GM06990 (cell line): ENCODE results near the gene AUTS2.

ENCODE experiments used
- DNase-seq: peaks from one replicate; pipeline ENCODE4 v3.0.0-alpha.2; 2011; ENCODE audit not compliant: insufficient read length; ENCODE audit errors: extremely low read depth
- H3K27me3 ChIP-seq: replicated peaks from 2 replicates; pipeline ENCODE4 v1.6.0; 2011; ENCODE audit warnings: low read length; ENCODE audit not compliant: control insufficient read depth, insufficient read depth
- H3K36me3 ChIP-seq: 2 replicates; pipeline ENCODE4 v1.5.1; 2011; ENCODE audit warnings: low read length; ENCODE audit not compliant: control insufficient read depth, insufficient read depth
- H3K4me3 ChIP-seq: replicated peaks from 2 replicates; pipeline ENCODE4 v1.5.1; 2011; ENCODE audit warnings: low read depth, mild to moderate bottlenecking, control low read depth, low read length
- TF ChIP-seq, protein P1 (sequence below): IDR thresholded peaks from 2 replicates; pipeline ENCODE4 v1.5.1; 2011; ENCODE audit warnings: low read length, control low read depth, mild to moderate bottlenecking, inconsistent platforms; ENCODE audit not compliant: insufficient read depth, poor library complexity, severe bottlenecking

Gene AUTS2

DNA sequence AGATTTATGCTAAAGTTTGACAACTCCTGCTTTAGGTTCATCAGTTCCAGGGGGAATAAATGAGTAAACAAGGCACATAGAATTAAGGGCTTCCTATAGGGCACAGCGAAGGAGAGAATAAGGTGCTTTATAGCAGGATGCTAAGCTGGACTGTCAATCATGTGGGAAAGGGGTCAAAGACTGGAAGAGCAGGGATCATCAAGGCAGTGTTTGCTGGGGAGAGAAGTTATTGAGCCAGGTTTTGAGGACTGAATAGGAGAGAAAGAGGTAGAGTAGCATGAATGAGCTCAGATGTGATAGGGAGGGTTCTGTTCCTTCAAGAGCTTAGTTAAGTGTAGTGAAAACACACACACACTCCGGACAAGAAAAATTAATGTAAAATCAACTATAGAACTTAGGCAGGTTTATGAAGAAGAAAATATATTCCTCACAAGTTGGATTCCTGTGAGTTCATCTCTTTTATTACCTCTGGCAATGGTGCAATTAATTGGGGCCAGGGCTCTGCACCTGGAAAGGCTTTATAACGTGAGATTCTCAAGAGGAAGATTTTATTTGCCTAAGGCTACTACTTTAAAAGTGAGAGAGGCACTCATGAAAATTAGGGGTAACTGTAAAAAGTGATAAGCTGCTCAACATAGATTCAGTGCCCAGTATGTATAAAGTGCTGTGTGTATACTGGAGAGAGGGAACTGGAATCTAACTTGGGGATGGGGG is 222.4 kb downstream of the AUTS2 start:
- TF ChIP-seq, protein P1, sequence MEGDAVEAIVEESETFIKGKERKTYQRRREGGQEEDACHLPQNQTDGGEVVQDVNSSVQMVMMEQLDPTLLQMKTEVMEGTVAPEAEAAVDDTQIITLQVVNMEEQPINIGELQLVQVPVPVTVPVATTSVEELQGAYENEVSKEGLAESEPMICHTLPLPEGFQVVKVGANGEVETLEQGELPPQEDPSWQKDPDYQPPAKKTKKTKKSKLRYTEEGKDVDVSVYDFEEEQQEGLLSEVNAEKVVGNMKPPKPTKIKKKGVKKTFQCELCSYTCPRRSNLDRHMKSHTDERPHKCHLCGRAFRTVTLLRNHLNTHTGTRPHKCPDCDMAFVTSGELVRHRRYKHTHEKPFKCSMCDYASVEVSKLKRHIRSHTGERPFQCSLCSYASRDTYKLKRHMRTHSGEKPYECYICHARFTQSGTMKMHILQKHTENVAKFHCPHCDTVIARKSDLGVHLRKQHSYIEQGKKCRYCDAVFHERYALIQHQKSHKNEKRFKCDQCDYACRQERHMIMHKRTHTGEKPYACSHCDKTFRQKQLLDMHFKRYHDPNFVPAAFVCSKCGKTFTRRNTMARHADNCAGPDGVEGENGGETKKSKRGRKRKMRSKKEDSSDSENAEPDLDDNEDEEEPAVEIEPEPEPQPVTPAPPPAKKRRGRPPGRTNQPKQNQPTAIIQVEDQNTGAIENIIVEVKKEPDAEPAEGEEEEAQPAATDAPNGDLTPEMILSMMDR, result no peak
- H3K27me3 ChIP-seq, result no peaks in the 10 kb centered on the region
- DNase-seq, result no peak
- H3K4me3 ChIP-seq, result no peak overlapping the region
- H3K36me3 ChIP-seq, result no peaks in the 10 kb centered on the region

DNA sequence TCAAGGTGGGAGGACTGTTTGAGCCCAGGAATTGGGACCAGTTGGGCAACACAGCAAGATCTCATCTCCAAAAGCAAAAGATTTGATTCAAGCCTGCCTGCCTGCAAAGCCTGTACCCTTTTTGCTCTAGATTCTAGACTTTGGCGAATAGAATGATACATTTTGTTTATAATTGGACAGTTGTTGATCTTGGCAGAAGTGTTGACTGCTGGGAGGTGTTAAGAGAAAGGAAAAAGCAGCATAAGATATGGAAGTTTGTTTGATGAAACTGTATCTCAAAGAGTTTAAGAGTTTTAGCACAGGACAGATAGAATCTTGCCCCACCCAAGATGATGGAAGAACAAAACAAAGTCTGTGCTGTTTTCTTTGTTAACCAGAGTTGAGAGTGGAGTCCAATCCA is 224.1 kb downstream of the AUTS2 start:
- DNase-seq, result no peak
- Histone ChIP-seq H3K4me3 (no peak overlapping the region), H3K36me3 (no peaks in the 10 kb centered on the region), H3K27me3 (no peaks in the 10 kb centered on the region)
- TF ChIP-seq, protein P1, result no peak

DNA sequence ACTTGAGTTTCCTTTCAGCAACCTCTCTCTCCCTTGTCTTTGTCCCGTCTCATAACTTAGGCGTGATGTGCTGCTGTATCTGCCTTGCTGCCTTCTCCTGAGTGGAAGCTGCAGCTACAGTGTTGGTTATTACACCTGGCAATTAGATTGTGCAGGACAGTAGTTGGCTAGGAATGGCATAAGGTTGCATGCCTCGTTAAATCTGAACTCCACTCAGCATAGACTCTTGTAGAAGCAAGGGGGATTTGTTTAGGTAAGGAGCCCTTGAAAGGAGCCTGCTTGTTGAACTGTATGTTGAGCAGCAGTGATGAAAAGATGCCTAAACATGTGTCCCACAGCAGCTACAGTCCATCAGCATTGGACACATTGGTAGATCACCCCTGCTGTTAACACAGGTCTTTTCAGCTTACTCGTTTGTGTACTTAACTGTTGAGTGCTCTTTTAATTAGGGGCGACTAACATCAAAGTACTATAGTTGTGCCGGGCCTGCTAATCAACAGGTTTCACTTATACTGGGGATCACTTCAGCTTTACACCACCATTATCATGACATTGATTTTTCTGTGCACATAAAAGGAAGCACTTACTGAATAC is 225.0 kb downstream of the AUTS2 start:
- no peak for DNase-seq
- Histone ChIP-seq H3K36me3 (no peaks in the 10 kb centered on the region), H3K27me3 (no peaks in the 10 kb centered on the region), H3K4me3 (no peak overlapping the region)
- TF ChIP-seq, protein P1, result no peak

DNA sequence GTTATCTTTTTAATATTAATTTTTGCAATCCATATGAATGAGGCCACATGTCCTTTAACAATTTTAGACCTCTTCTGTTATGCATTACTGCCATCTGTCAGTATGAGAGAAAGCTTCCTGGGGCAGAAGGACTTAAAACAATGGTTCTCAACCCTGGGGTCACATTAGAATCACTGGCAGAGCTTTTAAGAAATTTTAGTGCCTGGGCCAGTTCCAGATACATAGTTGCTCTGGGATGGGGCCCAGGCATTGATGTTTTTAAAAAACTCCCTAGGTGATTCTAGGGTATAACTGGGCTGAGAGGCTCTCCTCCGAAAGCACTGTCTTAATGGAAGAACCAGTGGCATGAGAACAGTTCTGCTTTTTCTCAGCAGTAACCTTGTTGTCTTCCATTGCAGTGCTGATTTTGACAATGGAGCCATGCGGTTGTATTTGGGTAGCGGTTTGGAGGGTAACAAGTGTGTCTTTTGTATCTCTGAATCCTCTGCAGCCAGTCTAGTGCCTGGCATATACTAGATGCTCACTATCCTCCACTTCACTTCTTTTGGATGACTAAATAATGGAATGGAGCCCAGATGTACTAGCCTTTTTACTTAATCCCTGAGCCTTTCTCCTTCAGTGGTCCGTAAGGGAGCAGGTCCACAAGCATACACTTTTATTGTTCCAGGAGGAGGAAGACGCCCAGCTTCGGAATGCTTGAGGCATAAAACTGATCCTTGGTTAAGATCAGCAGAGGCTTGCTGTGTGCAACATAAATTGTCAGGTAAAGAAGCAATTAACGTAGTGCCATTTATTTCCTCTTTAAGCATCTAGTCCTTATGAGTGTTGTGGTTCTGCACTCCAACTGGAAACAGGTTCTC is 227.1 kb downstream of the AUTS2 start:
- no peak overlapping the region for H3K4me3 ChIP-seq
- TF ChIP-seq, protein P1, result no peak
- H3K36me3 ChIP-seq, result no peaks in the 10 kb centered on the region

DNA sequence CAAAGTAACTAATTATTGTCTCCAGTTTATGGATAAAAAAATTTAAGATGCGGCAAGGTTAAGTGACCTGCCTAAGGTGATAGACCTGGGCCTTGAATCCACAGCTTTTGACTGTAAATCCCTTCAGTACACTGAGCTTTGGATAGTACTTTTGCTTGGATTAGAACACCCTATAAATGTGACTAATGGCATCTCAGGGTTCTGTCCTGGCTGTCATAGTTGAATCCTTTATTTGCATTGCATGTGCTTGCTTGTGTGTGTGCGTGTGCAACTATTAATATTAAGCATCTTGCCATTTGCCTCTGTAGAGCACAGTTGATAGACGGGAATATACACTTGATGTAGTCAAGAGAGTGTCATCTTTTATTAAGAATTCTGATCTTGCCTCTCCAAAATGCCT is 228.0 kb downstream of the AUTS2 start:
- DNase-seq, result no peak
- H3K4me3 ChIP-seq, result no peak overlapping the region
- H3K27me3 ChIP-seq, result no peaks in the 10 kb centered on the region
- H3K36me3 ChIP-seq, result no peaks in the 10 kb centered on the region
- TF ChIP-seq, protein P1, result no peak

More for the DNA sequence above, 227.1 kb downstream of the AUTS2 start:
- no peaks in the 10 kb centered on the region for H3K27me3 ChIP-seq
- no peak for DNase-seq
